ENCODE measurements around the gene LAMA3.

LAMA3 gene

DNA sequence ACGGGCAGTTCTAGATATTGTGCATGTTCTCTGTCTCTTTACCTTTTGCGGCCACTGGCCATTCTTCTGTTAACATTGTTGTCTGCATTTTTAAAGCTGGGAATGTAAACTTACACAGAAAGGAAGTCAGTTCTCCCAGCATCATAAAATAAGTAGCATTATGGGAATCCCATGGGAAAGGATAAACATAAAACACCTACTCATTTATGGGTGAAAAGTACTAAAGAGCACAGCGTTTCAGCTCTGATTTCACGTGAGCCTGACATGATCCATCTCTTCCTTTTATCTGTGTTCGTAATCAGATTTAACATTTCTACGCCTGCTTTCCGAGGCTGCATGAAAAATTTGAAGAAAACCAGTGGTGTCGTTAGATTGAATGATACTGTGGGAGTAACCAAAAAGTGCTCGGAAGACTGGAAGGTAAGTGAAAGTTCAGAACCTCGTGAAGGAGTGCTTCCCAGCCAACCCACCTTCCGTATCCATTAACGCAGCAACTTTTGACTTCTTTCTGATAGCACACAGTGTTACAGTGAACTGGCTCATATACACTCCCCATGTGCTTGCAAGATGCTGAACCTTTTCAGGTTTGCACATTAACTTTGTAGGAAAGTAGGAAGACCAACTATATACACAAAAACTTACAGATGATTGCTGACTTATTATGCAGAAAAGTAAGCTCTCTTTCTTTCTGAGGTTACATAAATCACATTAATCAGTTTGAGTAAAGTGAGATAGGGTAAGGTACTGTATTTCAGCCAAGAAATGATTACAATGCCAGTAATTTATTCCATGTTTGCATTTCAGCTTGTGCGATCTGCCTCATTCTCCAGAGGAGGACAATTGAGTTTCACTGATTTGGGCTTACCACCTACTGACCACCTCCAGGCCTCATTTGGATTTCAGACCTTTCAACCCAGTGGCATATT, 238.8 kb downstream of the LAMA3 start:
- H3K9ac ChIP-seq (ENCODE audit: low read depth, low read length) = no peak overlapping the region
- TF ChIP-seq, protein P1, sequence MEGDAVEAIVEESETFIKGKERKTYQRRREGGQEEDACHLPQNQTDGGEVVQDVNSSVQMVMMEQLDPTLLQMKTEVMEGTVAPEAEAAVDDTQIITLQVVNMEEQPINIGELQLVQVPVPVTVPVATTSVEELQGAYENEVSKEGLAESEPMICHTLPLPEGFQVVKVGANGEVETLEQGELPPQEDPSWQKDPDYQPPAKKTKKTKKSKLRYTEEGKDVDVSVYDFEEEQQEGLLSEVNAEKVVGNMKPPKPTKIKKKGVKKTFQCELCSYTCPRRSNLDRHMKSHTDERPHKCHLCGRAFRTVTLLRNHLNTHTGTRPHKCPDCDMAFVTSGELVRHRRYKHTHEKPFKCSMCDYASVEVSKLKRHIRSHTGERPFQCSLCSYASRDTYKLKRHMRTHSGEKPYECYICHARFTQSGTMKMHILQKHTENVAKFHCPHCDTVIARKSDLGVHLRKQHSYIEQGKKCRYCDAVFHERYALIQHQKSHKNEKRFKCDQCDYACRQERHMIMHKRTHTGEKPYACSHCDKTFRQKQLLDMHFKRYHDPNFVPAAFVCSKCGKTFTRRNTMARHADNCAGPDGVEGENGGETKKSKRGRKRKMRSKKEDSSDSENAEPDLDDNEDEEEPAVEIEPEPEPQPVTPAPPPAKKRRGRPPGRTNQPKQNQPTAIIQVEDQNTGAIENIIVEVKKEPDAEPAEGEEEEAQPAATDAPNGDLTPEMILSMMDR (IDR thresholded peaks at IDR 0.05; ENCODE audit: borderline replicate concordance, extremely low read depth, low read length, poor library complexity, severe bottlenecking) = no peak
- no peak overlapping the region for H3K27ac ChIP-seq (ENCODE audit: low read length)
- no peak for ATAC-seq (ENCODE audit: insufficient read depth, low read depth)
- DNase-seq = no peak
- H4K20me1 ChIP-seq (ENCODE audit: insufficient read depth, low read length) = no peaks in the 10 kb centered on the region
- no peak overlapping the region for H2AFZ ChIP-seq (ENCODE audit: low read depth, low read length)
- H3K4me1 ChIP-seq (ENCODE audit: insufficient read depth, low read length) = peaks cover 23% of the 10 kb centered on the region
- H3K79me2 ChIP-seq (ENCODE audit: insufficient read depth, low read length) = no peaks in the 10 kb centered on the region
- no peaks in the 10 kb centered on the region for H3K9me3 ChIP-seq (ENCODE audit: insufficient read depth, low read length, severe bottlenecking)
- H3K4me2 ChIP-seq (ENCODE audit: insufficient read depth, low read length) = no peak overlapping the region
- H3K27me3 ChIP-seq (ENCODE audit: insufficient read depth, low read length, poor library complexity) = no peaks in the 10 kb centered on the region
- no peaks in the 10 kb centered on the region for H3K36me3 ChIP-seq (ENCODE audit: insufficient read depth, low read length)
- no peak overlapping the region for H3K4me3 ChIP-seq (ENCODE audit: low read depth in 1 of 2, low read length in 2 of 2)

GRCh38 chr18:23929362-23929930, 240.2 kb downstream of the LAMA3 start:
- Histone ChIP-seq H4K20me1 (ENCODE audit: insufficient read depth, low read length) (no peaks in the 10 kb centered on the region), H3K4me3 (ENCODE audit: low read depth in 1 of 2, low read length in 2 of 2) (no peak overlapping the region), H3K4me1 (ENCODE audit: insufficient read depth, low read length) (peaks cover 21% of the 10 kb centered on the region), H3K27ac (ENCODE audit: low read length) (peak overlapping the region; percentile 49), H3K9me3 (ENCODE audit: insufficient read depth, low read length, severe bottlenecking) (no peaks in the 10 kb centered on the region), H3K79me2 (ENCODE audit: insufficient read depth, low read length) (no peaks in the 10 kb centered on the region), H3K36me3 (ENCODE audit: insufficient read depth, low read length) (no peaks in the 10 kb centered on the region), H3K27me3 (ENCODE audit: insufficient read depth, low read length, poor library complexity) (no peaks in the 10 kb centered on the region), H2AFZ (ENCODE audit: low read depth, low read length) (no peak overlapping the region; the same call in 1 of the 2 replicates), H3K4me2 (ENCODE audit: insufficient read depth, low read length) (no peak overlapping the region), H3K9ac (ENCODE audit: low read depth, low read length) (peak overlapping the region; percentile 21; the same call in 1 of the 2 replicates)
- TF ChIP-seq, protein P1 (IDR thresholded peaks at IDR 0.05; ENCODE audit: borderline replicate concordance, extremely low read depth, low read length, poor library complexity, severe bottlenecking) = no peak
- no peak for TF ChIP-seq EZH2 (IDR thresholded peaks at IDR 0.05; ENCODE audit: borderline replicate concordance, low read depth, low read length, severe bottlenecking)
- peak; percentile 33 for DNase-seq
- peak; percentile 81 for ATAC-seq (ENCODE audit: insufficient read depth, low read depth)

- H3K9ac ChIP-seq (ENCODE audit: low read depth, low read length) = no peak overlapping the region
- no peaks in the 10 kb centered on the region for H3K9me3 ChIP-seq (ENCODE audit: insufficient read depth, low read length, severe bottlenecking)
- ATAC-seq (ENCODE audit: insufficient read depth, low read depth) (no peak), DNase-seq (no peak)
- H3K4me1 ChIP-seq (ENCODE audit: insufficient read depth, low read length) = peaks cover 21% of the 10 kb centered on the region
- no peaks in the 10 kb centered on the region for H3K27me3 ChIP-seq (ENCODE audit: insufficient read depth, low read length, poor library complexity)
- H3K4me2 ChIP-seq (ENCODE audit: insufficient read depth, low read length) = no peak overlapping the region
- no peak overlapping the region for H2AFZ ChIP-seq (ENCODE audit: low read depth, low read length)
- no peaks in the 10 kb centered on the region for H4K20me1 ChIP-seq (ENCODE audit: insufficient read depth, low read length)
- peak overlapping the region; percentile 49; the same call in 1 of the 2 replicates for H3K27ac ChIP-seq (ENCODE audit: low read length)
- TF ChIP-seq EZH2 (IDR thresholded peaks at IDR 0.05; ENCODE audit: borderline replicate concordance, low read depth, low read length, severe bottlenecking) = no peak
- no peak overlapping the region for H3K4me3 ChIP-seq (ENCODE audit: low read depth in 1 of 2, low read length in 2 of 2)
- no peaks in the 10 kb centered on the region for H3K36me3 ChIP-seq (ENCODE audit: insufficient read depth, low read length)
- H3K79me2 ChIP-seq (ENCODE audit: insufficient read depth, low read length) = no peaks in the 10 kb centered on the region
Measured at GRCh38 chr18:23930002-23930401, 240.7 kb downstream of the LAMA3 start.

Data from DND-41 (cell line).